Mammary epithelial cell (primary cell): Measurements from ENCODE around the gene LYST.

Experiments used
- CTCF ChIP-seq, 2 donors: IDR thresholded peaks in 1 of 2; conservative IDR thresholded peaks in 1 of 2; 2 replicates each; pipeline ENCODE4 v1.5.1; 2011 to 2012; ENCODE audit warnings: inconsistent platforms in 2 of 2, low read length in 2 of 2, mild to moderate bottlenecking in 2 of 2, control low read depth in 1 of 2, low read depth in 1 of 2; ENCODE audit not compliant: insufficient read depth in 1 of 2; ENCODE audit errors: extremely low read depth in 1 of 2
- EZH2 ChIP-seq: IDR thresholded peaks from 2 replicates; pipeline ENCODE4 v1.6.1; 2012; ENCODE audit warnings: low read length, inconsistent platforms, borderline replicate concordance

- no peak for TF ChIP-seq CTCF (conservative IDR thresholded peaks at IDR 0.05 in 1 of 2, IDR thresholded peaks at IDR 0.05 in 1 of 2; ENCODE audit: extremely low read depth in 1 of 2, insufficient read depth in 1 of 2, low read depth in 1 of 2, low read length in 2 of 2)
- TF ChIP-seq EZH2: no peak
Observed at GRCh38 chr1:235820061-235820460, 46.6 kb downstream of the LYST start.
